ENCODE measurements around the gene C4BPA. TPM values are rescaled to one million over a fixed set of nuclear protein-coding genes. Genes with fewer than 3 reads are reported as not detected.

Gene C4BPA
- total and polyA plus RNA-seq, 10 of the 15 experiments (the other 5 are each of a cell fraction or from before 2014, with no cell fraction given): 0.31 TPM; not detected in 9

- no peak for TF ChIP-seq CUX1 (IDR thresholded peaks at IDR 0.05; ENCODE audit: insufficient replicate concordance, low read depth, low read length)
- TF ChIP-seq SUZ12 (IDR thresholded peaks at IDR 0.05; ENCODE audit: unreplicated experiment): no peak
- no peak for TF ChIP-seq BACH1 (IDR thresholded peaks at IDR 0.05; ENCODE audit: borderline replicate concordance)
- no peak for TF ChIP-seq CHD1 (IDR thresholded peaks at IDR 0.05; ENCODE audit: low read depth, low read length)
- TF ChIP-seq EZH2 (IDR thresholded peaks at IDR 0.05; ENCODE audit: borderline replicate concordance, control insufficient read depth, low read depth, low read length): no peak
- no peak for TF ChIP-seq RAD51 (IDR thresholded peaks at IDR 0.05)
- TF ChIP-seq FOS (IDR thresholded peaks at IDR 0.05; ENCODE audit: borderline replicate concordance, extremely low read depth, insufficient read length): no peak
- no peak for TF ChIP-seq ZNF24 (IDR thresholded peaks at IDR 0.05)
Measured at GRCh38 chr1:207128336-207128921, 24.4 kb downstream of the C4BPA start (continued).

GRCh38 chr1:207129053-207129452 lies 25.0 kb downstream of the C4BPA start:
- intact Hi-C loops (cut with micrococcal nuclease; ENCODE audit: unreplicated experiment): no loop called here
- no TSS peak for BruUV-seq (replicated peaks)
- no peak overlapping the region for H2AFZ ChIP-seq (ENCODE audit: control insufficient read depth, low read depth, low read length)
- CTCF ChIA-PET: no interaction called here
- FAIRE-seq (no peak), ATAC-seq (no peak), DNase-seq (ENCODE audit: low read depth, low spot score) (no peak)
- no peak overlapping the region for H3K27ac ChIP-seq (ENCODE audit: control insufficient read depth, insufficient read depth)
- RAD21 ChIA-PET (ENCODE audit: unreplicated experiment): no interaction called here
- no peak overlapping the region for H3K4me2 ChIP-seq (ENCODE audit: control insufficient read depth, insufficient read depth)
- POLR2A ChIA-PET: no interaction called here
- no peaks in the 10 kb centered on the region for H3K36me3 ChIP-seq (ENCODE audit: control insufficient read depth in 2 of 2, insufficient read depth in 2 of 2, low read length in 1 of 2)
- H3K4me3 ChIP-seq: no peak overlapping the region
- SMC1A ChIA-PET (ENCODE audit: uncharacterized antibody, unreplicated experiment): no interaction called here
- in situ Hi-C loops (cut with MboI): no loop called here
- no peaks in the 10 kb centered on the region for H3K4me1 ChIP-seq (ENCODE audit: control insufficient read depth, insufficient read depth, low read length)
- no peaks in the 10 kb centered on the region for H4K20me1 ChIP-seq (ENCODE audit: control insufficient read depth, insufficient read depth)
- peaks cover 3% of the 10 kb centered on the region for H3K9me3 ChIP-seq (replicated peaks; ENCODE audit: control insufficient read depth, insufficient read depth, low read length)
- H3K9ac ChIP-seq (ENCODE audit: control insufficient read depth, insufficient read depth, low read length): no peak overlapping the region
- no peaks in the 10 kb centered on the region for H3K79me2 ChIP-seq (ENCODE audit: control insufficient read depth, insufficient read depth, low read length)
- no peaks in the 10 kb centered on the region for H3K27me3 ChIP-seq (replicated peaks in 1 of 2; ENCODE audit: control insufficient read depth in 2 of 2, insufficient read depth in 2 of 2, low read length in 1 of 2)
- TF ChIP-seq MLLT1 (IDR thresholded peaks at IDR 0.05): no peak
- no peak for TF ChIP-seq RUNX3 (IDR thresholded peaks at IDR 0.05; ENCODE audit: low read length)
- TF ChIP-seq CREM (IDR thresholded peaks at IDR 0.05; ENCODE audit: low read depth): no peak
- no peak for TF ChIP-seq POU2F2 (IDR thresholded peaks at IDR 0.05; ENCODE audit: borderline replicate concordance, low read depth, low read length)
- no peak for TF ChIP-seq TAF1 (IDR thresholded peaks at IDR 0.05; ENCODE audit: borderline replicate concordance, low read depth, low read length)
- TF ChIP-seq HDAC2 (IDR thresholded peaks at IDR 0.05): no peak
- no peak for TF ChIP-seq DPF2 (IDR thresholded peaks at IDR 0.05)
- no peak for TF ChIP-seq RAD21 (IDR thresholded peaks at IDR 0.05; ENCODE audit: insufficient read depth, low read depth, low read length)
- TF ChIP-seq ZNF274 (IDR thresholded peaks at IDR 0.05; ENCODE audit: insufficient read depth, insufficient read length): no peak
- no peak for TF ChIP-seq CHD4 (IDR thresholded peaks at IDR 0.05)
- TF ChIP-seq FOXK2 (IDR thresholded peaks at IDR 0.05): no peak
- TF ChIP-seq MTA3 (IDR thresholded peaks at IDR 0.05; ENCODE audit: borderline replicate concordance, low read length): no peak
- no peak for TF ChIP-seq KDM1A (IDR thresholded peaks at IDR 0.05; ENCODE audit: borderline replicate concordance)
